ENCODE results near the gene DNAJC16. TPM values are rescaled to one million over a fixed set of nuclear protein-coding genes. Genes with fewer than 3 reads are reported as not detected.

Gene DNAJC16
- total and polyA plus RNA-seq, 2 of the 13 experiments (the other 11 are each of a cell fraction or from before 2014, with no cell fraction given), result 11.4 to 15.4 TPM

DNA sequence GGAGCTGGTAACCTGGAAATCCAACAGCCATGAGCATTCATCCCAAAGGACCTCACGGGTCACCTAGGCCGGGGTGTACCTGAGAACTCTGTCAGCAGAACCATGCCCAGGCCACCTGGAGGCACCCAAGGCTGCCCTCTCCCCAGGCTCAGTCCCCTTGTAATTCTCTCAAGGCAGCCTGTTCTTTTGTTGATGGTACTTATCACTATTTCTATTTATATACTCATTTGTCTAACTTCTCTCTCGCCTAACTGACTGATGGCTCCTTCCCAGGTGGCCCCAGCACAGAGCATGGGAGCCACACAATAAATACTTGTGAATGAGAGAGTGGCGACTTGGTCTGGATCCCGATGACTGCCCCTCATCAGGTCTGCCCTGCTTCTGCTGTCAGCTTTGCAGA is 19.4 kb upstream of the DNAJC16 start (continued):
- TF ChIP-seq TBL1XR1 (IDR thresholded peaks at IDR 0.05; ENCODE audit: borderline replicate concordance, low read length, partially characterized antibody) (no peak), RCOR2 (CRISPR knock-in tag; IDR thresholded peaks at IDR 0.05) (no peak)

DNA sequence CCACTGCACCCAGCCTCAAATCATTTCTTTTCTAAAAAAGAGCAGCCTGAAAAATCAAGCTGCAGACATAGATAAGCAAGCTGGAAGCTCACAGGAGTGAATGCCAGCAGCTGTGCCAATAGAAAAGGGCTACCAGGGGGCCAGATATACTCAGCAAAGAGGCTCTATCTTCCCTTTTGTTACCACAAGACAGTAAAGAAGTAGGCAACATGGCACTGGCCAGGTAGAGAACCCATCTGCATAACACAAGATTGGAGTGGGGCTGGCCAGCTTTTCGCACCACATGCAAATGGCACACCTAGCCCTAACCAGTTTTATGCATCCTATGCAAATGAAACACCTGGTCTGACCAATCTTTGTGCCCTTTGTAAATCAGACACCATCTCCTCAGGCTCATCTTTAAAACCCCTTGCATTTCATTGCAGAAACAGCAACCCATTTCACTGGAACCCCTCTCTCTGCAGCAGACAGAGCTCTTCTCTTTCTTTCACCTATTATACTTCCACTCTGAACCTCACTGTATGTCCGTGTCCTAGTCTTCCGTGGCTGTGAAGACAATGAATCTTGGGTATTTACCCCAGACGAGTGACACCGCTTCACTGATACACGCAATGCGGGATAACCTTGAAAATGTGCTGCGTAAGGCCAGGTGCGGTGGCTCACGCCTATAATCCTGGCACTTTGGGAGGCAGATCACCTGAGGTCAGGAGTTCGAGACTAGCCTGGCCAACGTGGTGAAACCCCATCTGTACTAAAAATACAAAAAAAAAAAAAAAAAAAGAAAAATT is 17.8 kb upstream of the DNAJC16 start:
- intact Hi-C loops (cut with micrococcal nuclease; ENCODE audit: unreplicated experiment) (no loop called here), in situ Hi-C loops (cut with HindIII; ENCODE audit: extremely low pct_ligation_motif_present, low pct_unique_long_range_greater_than_20kb) (no loop called here)
- Histone ChIP-seq H2AFZ (ENCODE audit: low read length) (no peak overlapping the region), H3K9me3 (ENCODE audit: low read length) (no peaks in the 10 kb centered on the region), H3K79me2 (ENCODE audit: insufficient read depth, low read length) (no peaks in the 10 kb centered on the region), H3K27ac (ENCODE audit: extremely low read length, insufficient read depth, low read length) (no peak overlapping the region), H4K20me1 (ENCODE audit: insufficient read depth, low read length) (no peaks in the 10 kb centered on the region), H3K4me3 (replicated peaks in 1 of 3; ENCODE audit: insufficient read depth in 1 of 3, low read depth in 2 of 3, low read length in 3 of 3) (no peak overlapping the region), H3K27me3 (ENCODE audit: control insufficient read depth in 1 of 2, insufficient read depth in 2 of 2, low read length in 2 of 2) (no peaks in the 10 kb centered on the region), H3K36me3 (replicated peaks in 1 of 2; ENCODE audit: control insufficient read depth in 1 of 2, insufficient read depth in 2 of 2, low read length in 2 of 2) (peaks cover 2 to 19% of the 10 kb centered on the region in 2 experiments; a peak in 3 of 5 replicates), H3K4me2 (ENCODE audit: low read depth, low read length) (no peak overlapping the region), H3K9ac (ENCODE audit: insufficient read depth, low read depth, low read length) (no peak overlapping the region), H3K4me1 (ENCODE audit: insufficient read depth, low read length) (no peaks in the 10 kb centered on the region)
- no peak for TF ChIP-seq ZNF367 (CRISPR knock-in tag; IDR thresholded peaks at IDR 0.05; ENCODE audit: borderline replicate concordance)
- TF ChIP-seq ZNF710 (CRISPR knock-in tag; IDR thresholded peaks at IDR 0.05; ENCODE audit: borderline replicate concordance), result no peak
- BruUV-seq (replicated peaks), result no TSS peak
- FAIRE-seq, result no peak
- no peak for DNase-seq (ENCODE audit: low spot score)
- ChIA-PET CTCF (ENCODE audit: low intra/inter-chr PET ratio, low total read pairs) (no interaction called here), POLR2A (interaction anchor here (0.6 kb wide), 1 partner anchor 156 kb away, joined by 3 read pairs; no protein-coding TSS in a partner anchor)
- no peak for ATAC-seq
- 95% methylated on average over 12 of the region's 12 CpGs for WGBS (ENCODE audit: low lambda C conversion rate)

Data from HepG2 (cell line).